ENCODE data around the gene FBXL20. TPM values are rescaled to one million over a fixed set of nuclear protein-coding genes. Genes with fewer than 3 reads are reported as not detected.
"Not testable (repeated sequence)": the region's sequence is repeated elsewhere in the genome, so short reads cannot be mapped to it uniquely, and the experiment has no call there.

FBXL20 gene
- total RNA-seq, 4 donors from 2014 or later = 13.8 to 49.4 (median 23.1) TPM

DNA sequence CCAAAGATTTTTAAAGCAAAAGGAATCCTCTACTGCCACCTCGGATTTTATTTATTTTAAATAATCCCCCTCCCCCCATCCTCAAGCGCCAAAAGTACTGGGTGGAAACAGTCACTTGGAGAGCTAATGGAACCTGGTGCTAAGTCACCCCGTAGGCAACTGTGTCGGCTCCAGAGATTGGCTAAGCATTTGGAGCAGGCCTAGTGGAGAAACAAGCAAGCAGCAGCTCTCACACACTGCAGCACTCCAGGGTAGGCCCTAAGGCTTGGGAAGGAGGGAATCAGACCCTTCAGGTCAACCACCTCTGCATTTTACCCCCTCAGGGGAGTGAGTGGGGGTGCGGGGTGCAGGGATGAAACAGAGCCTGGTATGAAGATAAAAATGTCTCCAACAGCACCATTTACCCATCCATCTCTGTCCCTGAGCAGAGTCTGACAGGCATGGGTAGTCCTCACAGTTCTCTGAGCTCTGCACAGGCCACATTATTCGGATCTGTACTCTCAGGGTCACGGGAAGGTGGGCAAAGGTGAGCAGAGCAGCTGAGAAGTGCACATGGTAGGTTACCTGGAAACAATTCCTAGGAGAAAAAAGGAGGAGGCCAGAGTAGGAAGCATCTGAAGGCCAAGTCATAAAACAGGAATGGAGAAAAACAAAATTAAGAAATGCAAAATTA, 148.5 kb downstream of the FBXL20 start:
- intact Hi-C loops (cut with DNase I; ENCODE audit: low total_unique reads) = no loop called here
- no peak overlapping the region for H3K27ac ChIP-seq
- H3K27me3 ChIP-seq = no peaks in the 10 kb centered on the region
- H3K9me3 ChIP-seq = no peaks in the 10 kb centered on the region
- H3K36me3 ChIP-seq = peaks cover 0 to 11% (median 1%) of the 10 kb centered on the region in 4 donors
- TF ChIP-seq, protein P1, sequence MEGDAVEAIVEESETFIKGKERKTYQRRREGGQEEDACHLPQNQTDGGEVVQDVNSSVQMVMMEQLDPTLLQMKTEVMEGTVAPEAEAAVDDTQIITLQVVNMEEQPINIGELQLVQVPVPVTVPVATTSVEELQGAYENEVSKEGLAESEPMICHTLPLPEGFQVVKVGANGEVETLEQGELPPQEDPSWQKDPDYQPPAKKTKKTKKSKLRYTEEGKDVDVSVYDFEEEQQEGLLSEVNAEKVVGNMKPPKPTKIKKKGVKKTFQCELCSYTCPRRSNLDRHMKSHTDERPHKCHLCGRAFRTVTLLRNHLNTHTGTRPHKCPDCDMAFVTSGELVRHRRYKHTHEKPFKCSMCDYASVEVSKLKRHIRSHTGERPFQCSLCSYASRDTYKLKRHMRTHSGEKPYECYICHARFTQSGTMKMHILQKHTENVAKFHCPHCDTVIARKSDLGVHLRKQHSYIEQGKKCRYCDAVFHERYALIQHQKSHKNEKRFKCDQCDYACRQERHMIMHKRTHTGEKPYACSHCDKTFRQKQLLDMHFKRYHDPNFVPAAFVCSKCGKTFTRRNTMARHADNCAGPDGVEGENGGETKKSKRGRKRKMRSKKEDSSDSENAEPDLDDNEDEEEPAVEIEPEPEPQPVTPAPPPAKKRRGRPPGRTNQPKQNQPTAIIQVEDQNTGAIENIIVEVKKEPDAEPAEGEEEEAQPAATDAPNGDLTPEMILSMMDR (IDR thresholded peaks at IDR 0.05) = no peak
- no peak for TF ChIP-seq POLR2AphosphoS5 (IDR thresholded peaks at IDR 0.05)
- no peak for TF ChIP-seq POLR2A (IDR thresholded peaks at IDR 0.05)
- no peak for TF ChIP-seq EP300 (IDR thresholded peaks at IDR 0.05; ENCODE audit: low read depth)
- in situ Hi-C loops (cut with MboI; ENCODE audit: low pct_ligation_motif_present in 1 of 4, low pct_unique_long_range_greater_than_20kb in 1 of 4, low sequenced_read_pairs in 3 of 4) = no loop called here
- no peak for DNase-seq
- no peak overlapping the region for H3K4me3 ChIP-seq
- H3K4me1 ChIP-seq = peaks cover 0 to 13% (median 5%) of the 10 kb centered on the region in 4 donors
- WGBS, 2 donors (ENCODE audit: low coverage in 1 of 2) = 64 to 91% methylated on average over 4 to 7 of the region's 7 CpGs

- Histone ChIP-seq H3K4me3 (no peak overlapping the region), H3K4me1 (peaks cover 0 to 6% (median 3%) of the 10 kb centered on the region in 4 donors), H3K27me3 (no peaks in the 10 kb centered on the region), H3K36me3 (peaks cover 0 to 9% (median 0%) of the 10 kb centered on the region in 4 donors), H3K27ac (no peak overlapping the region), H3K9me3 (no peaks in the 10 kb centered on the region)
- intact Hi-C loops (cut with DNase I; ENCODE audit: low total_unique reads) (no loop called here), in situ Hi-C loops (cut with MboI; ENCODE audit: low pct_ligation_motif_present in 1 of 4, low pct_unique_long_range_greater_than_20kb in 1 of 4, low sequenced_read_pairs in 3 of 4) (no loop called here)
- no peak for DNase-seq
- TF ChIP-seq POLR2A (IDR thresholded peaks at IDR 0.05) (no peak), POLR2AphosphoS5 (IDR thresholded peaks at IDR 0.05) (no peak), EP300 (IDR thresholded peaks at IDR 0.05; ENCODE audit: low read depth) (no peak)
- TF ChIP-seq, protein P1 (IDR thresholded peaks at IDR 0.05) = no peak
- WGBS, 2 donors (ENCODE audit: low coverage in 1 of 2) = 67 to 75% methylated on average over 1 of the region's 1 CpG
Measured at GRCh38 chr17:39251997-39252396, 149.4 kb downstream of the FBXL20 start.

DNA sequence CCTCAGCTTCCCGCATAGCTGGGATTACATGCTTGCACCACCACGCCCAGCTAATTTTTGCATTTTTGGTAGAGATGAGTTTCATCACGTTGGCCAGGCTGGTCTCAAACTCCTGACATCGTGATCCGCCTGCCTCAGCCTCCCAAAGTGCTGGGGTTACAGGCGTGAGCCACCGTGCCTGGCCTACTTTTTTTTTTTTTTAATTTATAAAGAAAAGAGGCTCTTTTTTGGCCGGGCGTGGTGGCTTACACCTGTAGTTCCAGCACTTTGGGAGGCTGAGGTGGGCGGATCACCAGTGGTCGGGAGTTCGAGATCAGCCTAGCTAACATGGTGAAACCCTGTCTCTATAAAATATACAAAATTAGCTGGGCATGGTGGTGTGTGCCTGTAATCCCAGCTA, 151.3 kb downstream of the FBXL20 start:
- H3K4me1 ChIP-seq; H3K4me3 ChIP-seq; in situ Hi-C loops (cut with MboI; ENCODE audit: low pct_ligation_motif_present in 1 of 4, low pct_unique_long_range_greater_than_20kb in 1 of 4, low sequenced_read_pairs in 3 of 4); H3K9me3 ChIP-seq; H3K27ac ChIP-seq; H3K27me3 ChIP-seq; DNase-seq; H3K36me3 ChIP-seq; intact Hi-C loops (cut with DNase I; ENCODE audit: low total_unique reads): not testable (repeated sequence)
- WGBS, 2 donors (ENCODE audit: low coverage in 1 of 2) = 93% methylated on average over 12 of the region's 12 CpGs; no CpG with 5 or more reads in 1 of the 2 donors

DNA sequence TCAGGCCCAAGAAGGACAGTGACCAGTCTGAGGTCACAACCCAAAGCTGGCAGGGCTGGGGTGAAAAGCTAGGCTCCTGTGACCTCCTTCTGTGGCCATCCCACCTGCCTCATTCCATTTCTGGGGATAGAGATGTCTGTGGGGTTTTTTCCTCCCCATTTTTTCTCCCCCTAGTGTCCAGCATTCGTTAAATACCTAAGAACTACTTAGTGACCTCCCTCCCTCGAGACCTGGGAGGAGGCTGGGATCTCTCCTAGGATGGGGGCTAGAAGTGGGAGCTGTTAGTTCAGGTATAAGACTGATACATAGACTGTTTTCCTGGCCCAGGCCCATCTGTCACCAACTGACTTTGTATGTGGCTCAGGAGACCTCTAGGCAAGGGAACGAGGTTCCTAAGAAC, 155.2 kb downstream of the FBXL20 start:
- DNase-seq = no peak
- Histone ChIP-seq H3K36me3 (no peaks in the 10 kb centered on the region), H3K9me3 (no peaks in the 10 kb centered on the region), H3K4me1 (peaks cover 0 to 4% (median 0%) of the 10 kb centered on the region in 4 donors), H3K4me3 (no peak overlapping the region), H3K27ac (no peak overlapping the region), H3K27me3 (peaks cover 6% of the 10 kb centered on the region)
- intact Hi-C loops (cut with DNase I; ENCODE audit: low total_unique reads) (no loop called here), in situ Hi-C loops (cut with MboI; ENCODE audit: low pct_ligation_motif_present in 1 of 4, low pct_unique_long_range_greater_than_20kb in 1 of 4, low sequenced_read_pairs in 3 of 4) (no loop called here)
- WGBS, 2 donors (ENCODE audit: low coverage in 1 of 2) = 48 to 60% methylated on average over 1 to 3 of the region's 3 CpGs
- TF ChIP-seq POLR2A (IDR thresholded peaks at IDR 0.05) (no peak), POLR2AphosphoS5 (IDR thresholded peaks at IDR 0.05) (no peak), EP300 (IDR thresholded peaks at IDR 0.05; ENCODE audit: low read depth) (no peak)
- TF ChIP-seq, protein P1 (IDR thresholded peaks at IDR 0.05) = no peak
